Osteoblast (primary cell): ENCODE results near the gene JPT2. TPM values are rescaled to one million over a fixed set of nuclear protein-coding genes. Genes with fewer than 3 reads are reported as not detected.

Experiments used
- DNase-seq: peaks from one replicate; pipeline ENCODE4 v3.0.0; 2011; ENCODE audit warnings: low spot score, mixed read lengths; ENCODE audit not compliant: insufficient read length; ENCODE audit errors: missing footprints
- H2AFZ ChIP-seq: 2 replicates; pipeline ENCODE4 v1.6.0; 2011; ENCODE audit warnings: mild to moderate bottlenecking, low read length
- H3K27ac ChIP-seq: 2 replicates; pipeline ENCODE4 v1.5.1; 2011; ENCODE audit warnings: mild to moderate bottlenecking, low read depth, low read length, moderate library complexity
- H3K27me3 ChIP-seq: 2 replicates; pipeline ENCODE4 v1.6.0; 2012; ENCODE audit warnings: mild to moderate bottlenecking, control low read depth, inconsistent platforms, low read length, moderate library complexity; ENCODE audit not compliant: insufficient read depth
- H3K36me3 ChIP-seq: 2 replicates; pipeline ENCODE4 v1.5.1; 2011; ENCODE audit warnings: mild to moderate bottlenecking, low read length, control low read depth, moderate library complexity; ENCODE audit not compliant: insufficient read depth
- H3K4me1 ChIP-seq: 2 replicates; pipeline ENCODE4 v1.5.1; 2011; ENCODE audit warnings: mild to moderate bottlenecking, low read length, control low read depth, moderate library complexity; ENCODE audit not compliant: insufficient read depth
- H3K4me2 ChIP-seq: 2 replicates; pipeline ENCODE4 v1.6.0; 2011; ENCODE audit warnings: mild to moderate bottlenecking, low read length; ENCODE audit not compliant: insufficient read depth
- H3K4me3 ChIP-seq: fragments of 200-600 bp; sonication (generic); 3 replicates; pipeline ENCODE4 v1.5.1; 2012; ENCODE audit warnings: mild to moderate bottlenecking, low read length, inconsistent platforms; ENCODE audit not compliant: insufficient read depth
- H3K79me2 ChIP-seq: 2 replicates; pipeline ENCODE4 v1.6.0; 2012; ENCODE audit warnings: mild to moderate bottlenecking, low read length, control low read depth, inconsistent platforms; ENCODE audit not compliant: insufficient read depth
- H3K9me3 ChIP-seq: 2 replicates; pipeline ENCODE4 v1.5.1; 2011; ENCODE audit warnings: low read depth, low read length, control low read depth
- H4K20me1 ChIP-seq: 2 replicates; pipeline ENCODE4 v1.6.0; 2012; ENCODE audit warnings: mild to moderate bottlenecking, low read length, control low read depth; ENCODE audit not compliant: insufficient read depth
- total RNA-seq: library from RNA; depleted of rRNA; stranded (reverse); fragments of >200 nt; gene quantifications from 2 replicates; pipeline ENCODE4 v1.2.3, GENCODE V29; 2012
- TF ChIP-seq, protein P1 (sequence below): IDR thresholded peaks from 2 replicates; pipeline ENCODE4 v1.5.1; 2011; ENCODE audit warnings: mild to moderate bottlenecking, low read depth, low read length, moderate library complexity; ENCODE audit errors: extremely low read depth

Gene JPT2
- total RNA-seq, 1 donor = 22.8 TPM

DNA sequence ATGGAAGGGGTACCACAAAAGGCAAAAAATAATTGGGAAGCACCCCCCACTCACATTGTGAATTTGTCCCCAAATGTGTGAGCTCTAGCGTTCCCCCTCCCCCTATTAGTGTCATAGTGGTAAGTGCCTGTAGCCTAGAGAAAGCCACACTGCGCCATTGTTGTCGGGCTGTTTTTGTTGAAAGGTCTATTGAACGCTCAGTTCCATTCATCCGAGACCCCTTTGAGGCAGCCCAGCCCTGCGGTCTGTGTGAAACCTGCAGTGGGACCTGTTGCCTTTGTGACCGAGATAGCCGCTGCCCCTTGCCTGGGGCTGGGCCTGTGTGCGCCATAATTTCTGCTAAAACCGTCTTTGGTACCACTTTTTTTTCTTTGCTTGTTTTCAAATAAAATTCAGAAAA lies 3.0 kb downstream of the JPT2 start:
- H4K20me1 ChIP-seq = no peaks in the 10 kb centered on the region
- H3K9me3 ChIP-seq = no peaks in the 10 kb centered on the region
- no peak overlapping the region for H3K4me3 ChIP-seq
- no peak overlapping the region for H3K27ac ChIP-seq
- TF ChIP-seq, protein P1, sequence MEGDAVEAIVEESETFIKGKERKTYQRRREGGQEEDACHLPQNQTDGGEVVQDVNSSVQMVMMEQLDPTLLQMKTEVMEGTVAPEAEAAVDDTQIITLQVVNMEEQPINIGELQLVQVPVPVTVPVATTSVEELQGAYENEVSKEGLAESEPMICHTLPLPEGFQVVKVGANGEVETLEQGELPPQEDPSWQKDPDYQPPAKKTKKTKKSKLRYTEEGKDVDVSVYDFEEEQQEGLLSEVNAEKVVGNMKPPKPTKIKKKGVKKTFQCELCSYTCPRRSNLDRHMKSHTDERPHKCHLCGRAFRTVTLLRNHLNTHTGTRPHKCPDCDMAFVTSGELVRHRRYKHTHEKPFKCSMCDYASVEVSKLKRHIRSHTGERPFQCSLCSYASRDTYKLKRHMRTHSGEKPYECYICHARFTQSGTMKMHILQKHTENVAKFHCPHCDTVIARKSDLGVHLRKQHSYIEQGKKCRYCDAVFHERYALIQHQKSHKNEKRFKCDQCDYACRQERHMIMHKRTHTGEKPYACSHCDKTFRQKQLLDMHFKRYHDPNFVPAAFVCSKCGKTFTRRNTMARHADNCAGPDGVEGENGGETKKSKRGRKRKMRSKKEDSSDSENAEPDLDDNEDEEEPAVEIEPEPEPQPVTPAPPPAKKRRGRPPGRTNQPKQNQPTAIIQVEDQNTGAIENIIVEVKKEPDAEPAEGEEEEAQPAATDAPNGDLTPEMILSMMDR = no peak
- H3K4me2 ChIP-seq = no peak overlapping the region
- DNase-seq = no peak
- no peak overlapping the region for H2AFZ ChIP-seq
- H3K4me1 ChIP-seq = peaks cover 6% of the 10 kb centered on the region
- H3K36me3 ChIP-seq = peaks cover 19% of the 10 kb centered on the region
- peaks cover 73% of the 10 kb centered on the region for H3K79me2 ChIP-seq
- H3K27me3 ChIP-seq = no peaks in the 10 kb centered on the region

DNA sequence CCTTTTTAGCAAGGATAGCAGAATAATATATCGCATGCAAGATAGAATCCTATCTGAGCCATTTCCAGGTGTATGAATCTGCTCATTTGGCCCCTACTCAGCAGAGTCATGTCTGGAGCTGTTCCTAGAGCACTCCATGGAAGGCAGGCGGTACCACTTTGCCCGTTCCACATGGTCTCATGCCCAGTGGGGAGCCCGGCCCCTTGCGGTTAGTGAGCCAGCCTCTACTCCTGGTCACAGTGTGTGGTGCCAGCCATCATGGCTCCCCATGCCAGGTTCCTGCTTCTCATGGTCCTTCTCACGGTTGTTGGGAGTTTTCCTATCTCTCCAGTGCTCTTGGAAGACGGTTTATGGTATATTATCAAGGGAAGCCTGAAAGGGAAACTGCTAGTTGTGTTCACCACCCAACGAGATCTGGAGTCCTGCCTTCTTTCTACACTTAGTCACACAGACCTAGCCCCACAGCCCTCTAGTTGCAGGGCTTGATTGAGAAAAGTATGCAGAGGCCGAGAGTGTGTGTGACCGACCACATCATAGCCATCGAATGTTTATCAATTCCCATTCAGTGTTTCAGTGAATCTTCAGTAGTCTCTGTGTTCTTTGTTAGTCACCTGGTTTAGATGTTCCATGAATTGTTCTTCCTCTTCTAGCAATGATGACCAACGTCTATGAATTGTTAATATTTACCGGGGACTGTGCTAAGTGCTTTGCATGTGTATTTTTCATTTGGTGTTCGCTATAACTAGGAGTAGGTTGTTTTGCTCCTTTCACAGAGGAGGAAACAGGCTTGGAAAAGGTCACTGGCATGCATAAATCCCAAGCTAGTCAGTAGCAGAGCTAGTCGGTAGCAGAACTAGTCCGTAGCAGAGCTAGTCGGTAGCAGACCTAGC lies 9.6 kb downstream of the JPT2 start:
- Histone ChIP-seq H4K20me1 (peaks cover 3% of the 10 kb centered on the region), H2AFZ (no peak overlapping the region), H3K27me3 (no peaks in the 10 kb centered on the region), H3K4me3 (no peak overlapping the region), H3K4me1 (peaks cover 28% of the 10 kb centered on the region), H3K36me3 (peaks cover 47% of the 10 kb centered on the region), H3K27ac (no peak overlapping the region), H3K79me2 (peaks cover 79% of the 10 kb centered on the region), H3K9me3 (no peaks in the 10 kb centered on the region), H3K4me2 (no peak overlapping the region)
- TF ChIP-seq, protein P1 = no peak
- no peak for DNase-seq

DNA sequence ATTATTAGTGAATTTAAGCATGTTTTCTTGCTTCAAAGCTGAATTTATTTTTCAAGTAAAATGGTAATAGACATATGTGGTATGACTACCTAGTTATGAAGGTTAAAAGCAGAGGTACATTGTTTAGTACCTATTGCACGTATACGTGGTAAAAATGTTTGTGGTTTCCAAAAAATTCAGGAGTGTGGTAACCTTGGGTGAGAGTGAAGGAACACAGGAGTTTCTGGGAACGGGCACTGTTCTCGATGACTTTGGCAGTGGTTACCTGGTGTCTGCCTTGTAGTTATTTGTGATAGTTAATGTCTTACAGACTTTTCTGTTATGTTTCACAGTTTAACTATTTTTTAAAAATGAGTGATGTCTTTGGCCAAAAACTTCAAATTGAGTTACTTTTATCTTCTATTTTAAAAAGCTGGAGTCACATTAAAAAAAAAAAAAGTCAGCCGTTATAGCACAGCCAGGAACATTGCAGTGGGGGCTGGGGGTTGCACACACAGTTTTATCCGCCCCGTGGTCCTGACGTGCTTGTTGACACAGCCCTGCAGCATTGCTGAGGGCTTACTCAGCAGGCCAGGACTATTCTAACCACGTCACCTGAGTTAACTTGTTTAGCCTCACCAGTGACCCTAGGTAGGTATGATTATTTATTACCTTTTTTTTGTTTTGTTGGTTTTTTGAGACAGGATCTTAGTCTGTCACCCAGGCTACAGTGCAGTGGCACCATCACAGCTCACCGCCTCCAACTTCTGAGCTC lies 10.9 kb downstream of the JPT2 start:
- peaks cover 54% of the 10 kb centered on the region for H3K36me3 ChIP-seq
- H4K20me1 ChIP-seq = peaks cover 3% of the 10 kb centered on the region
- DNase-seq = no peak
- H3K9me3 ChIP-seq = no peaks in the 10 kb centered on the region
- TF ChIP-seq, protein P1 = no peak
- peaks cover 77% of the 10 kb centered on the region for H3K79me2 ChIP-seq
- H3K4me1 ChIP-seq = peaks cover 28% of the 10 kb centered on the region
- H3K4me3 ChIP-seq = no peak overlapping the region
- H3K4me2 ChIP-seq = no peak overlapping the region
- H3K27me3 ChIP-seq = no peaks in the 10 kb centered on the region
- no peak overlapping the region for H2AFZ ChIP-seq
- peak overlapping the region; percentile 58 for H3K27ac ChIP-seq

DNA sequence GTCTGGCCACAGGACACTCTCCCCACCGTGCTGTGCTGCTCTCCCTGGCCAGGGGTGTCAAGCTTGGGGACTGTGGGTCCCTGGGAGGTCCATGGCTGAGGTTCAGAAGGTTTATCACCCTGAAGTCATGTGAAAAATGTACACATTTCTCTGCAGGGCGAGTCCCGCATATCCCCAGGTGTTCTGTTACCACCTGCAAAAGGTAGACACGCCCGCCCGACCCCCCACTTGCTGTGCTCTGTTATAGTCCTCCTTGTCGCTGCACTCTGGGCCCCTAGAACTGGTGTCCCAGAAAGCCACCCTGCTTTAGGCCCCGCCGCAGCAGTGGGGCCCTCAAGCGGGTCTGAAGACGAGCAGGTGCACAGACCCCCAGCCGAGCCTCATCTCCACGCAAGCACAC lies 11.8 kb downstream of the JPT2 start:
- H3K27ac ChIP-seq = peak overlapping the region; percentile 58
- peaks cover 59% of the 10 kb centered on the region for H3K36me3 ChIP-seq
- H3K4me2 ChIP-seq = no peak overlapping the region
- H3K4me1 ChIP-seq = peaks cover 28% of the 10 kb centered on the region
- H2AFZ ChIP-seq = no peak overlapping the region
- H4K20me1 ChIP-seq = peaks cover 3% of the 10 kb centered on the region
- H3K79me2 ChIP-seq = peaks cover 71% of the 10 kb centered on the region
- no peak overlapping the region for H3K4me3 ChIP-seq
- H3K27me3 ChIP-seq = no peaks in the 10 kb centered on the region
- TF ChIP-seq, protein P1 = no peak
- no peak for DNase-seq
- H3K9me3 ChIP-seq = no peaks in the 10 kb centered on the region
